K562 (cell line): ENCODE measurements around the gene CLIP1. TPM values are rescaled to one million over a fixed set of nuclear protein-coding genes. Genes with fewer than 3 reads are reported as not detected.

Experiments used
- CBX2 ChIP-seq: fragments of 200-600 bp; sonication (generic); IDR thresholded peaks from one replicate; pipeline ENCODE4 v1.6.1; 2012; ENCODE audit warnings: mild to moderate bottlenecking, low read length, inconsistent platforms; ENCODE audit not compliant: insufficient read depth, poor library complexity, severe bottlenecking
- CCNT2 ChIP-seq: IDR thresholded peaks from 2 replicates; pipeline ENCODE4 v1.6.1; 2011; ENCODE audit warnings: borderline replicate concordance, low read depth, mild to moderate bottlenecking, moderate library complexity, mixed read lengths, low read length; ENCODE audit not compliant: insufficient read length; ENCODE audit errors: extremely low read depth
- EWSR1 ChIP-seq: fragments of 450-650 bp; IDR thresholded peaks from 2 replicates; pipeline ENCODE4 v1.6.1; 2018; ENCODE audit warnings: borderline replicate concordance, mild to moderate bottlenecking, low read depth, moderate library complexity; ENCODE audit not compliant: partially characterized antibody
- FOXP4 ChIP-seq: sonication (generic); formaldehyde crosslinking; IDR thresholded peaks from 2 replicates; pipeline ENCODE4 v1.8.0; 2022; ENCODE audit warnings: mild to moderate bottlenecking, missing genetic modification reagents, borderline replicate concordance
- HDAC1 ChIP-seq, 2 experiments: fragments of 450-650 bp; IDR thresholded peaks; 2 replicates each; pipeline ENCODE4 v1.6.1; 2016 to 2017; ENCODE audit warnings: inconsistent platforms in 1 of 2, mild to moderate bottlenecking in 1 of 2, moderate library complexity in 1 of 2
- JUND ChIP-seq, 2 experiments: IDR thresholded peaks; 2 replicates in 1 of 2; 3 replicates in 1 of 2; pipeline ENCODE4 v1.6.1; 2011; ENCODE audit warnings: borderline replicate concordance in 2 of 2, low read depth in 2 of 2, low read length in 2 of 2, improper control_type of control experiment in 1 of 2, missing biosample characterization in 1 of 2, missing genetic modification characterization in 1 of 2, missing genetic modification reagents in 1 of 2
- NCOA2 ChIP-seq, 2 experiments: fragments of 450-650 bp; IDR thresholded peaks; 2 replicates each; pipeline ENCODE4 v1.6.1; 2018; ENCODE audit warnings: mild to moderate bottlenecking in 2 of 2, moderate library complexity in 1 of 2; ENCODE audit not compliant: partially characterized antibody in 2 of 2
- NFRKB ChIP-seq: fragments of 450-650 bp; IDR thresholded peaks from 2 replicates; pipeline ENCODE4 v1.6.1; 2016; ENCODE audit warnings: low read depth
- POLR2B ChIP-seq: fragments of 450-650 bp; IDR thresholded peaks from 2 replicates; pipeline ENCODE4 v1.6.1; 2018; ENCODE audit warnings: low read depth; ENCODE audit not compliant: partially characterized antibody
- RFX1 ChIP-seq: fragments of 450-650 bp; IDR thresholded peaks from 2 replicates; pipeline ENCODE4 v1.6.1; 2016; ENCODE audit warnings: mild to moderate bottlenecking, moderate library complexity
- STAT5A ChIP-seq: IDR thresholded peaks from 2 replicates; pipeline ENCODE4 v1.6.1; 2012; ENCODE audit warnings: low read length, inconsistent platforms, borderline replicate concordance
- ZBTB40 ChIP-seq, 2 experiments: fragments of 450-650 bp in 1 of 2; sonication (generic) in 1 of 2; formaldehyde crosslinking in 1 of 2; IDR thresholded peaks; 2 replicates each; pipeline versions ENCODE4 v1.7.1 to v1.9.0; 2016 to 2022; ENCODE audit warnings: inconsistent platforms in 1 of 2, mild to moderate bottlenecking in 1 of 2, missing genetic modification reagents in 1 of 2
- ZFX ChIP-seq: sonication (generic); formaldehyde crosslinking; IDR thresholded peaks from 2 replicates; pipeline ENCODE4 v1.8.0; 2022; ENCODE audit warnings: mild to moderate bottlenecking, missing genetic modification reagents, moderate library complexity
- ZNF766 ChIP-seq: fragments of 200-800 bp; sonication (Bioruptor generic); conservative IDR thresholded peaks from 2 replicates; pipeline ENCODE4 v1.6.1; 2016; ENCODE audit warnings: missing genetic modification characterization, missing compliant biosample characterization
- polyA plus RNA-seq, 8 experiments: library from polyadenylated mRNA; depleted of rRNA in 4 of 8; stranded (reverse) in 5 of 8; unstranded in 3 of 8; fragments of >200 nt; fragmentation: Nextera tagmentation in 2 of 8; fragmentation: Illumina TruSeq in 1 of 8; extraction: Ambion mirVana in 2 of 8; extraction: Trizol in 1 of 8; gene quantifications; 2 replicates each; pipeline versions ENCODE4 v1.2.1 to v1.2.3, GENCODE V29; 2011 to 2014; ENCODE audit warnings: inconsistent platforms in 1 of 8, missing spikeins in 1 of 8
- total RNA-seq, 7 experiments: library from RNA; depleted of rRNA in 6 of 7; stranded (reverse); fragments of >200 nt in 6 of 7; fragmentation: Illumina TruSeq in 2 of 7; extraction: Trizol in 2 of 7; gene quantifications; 2 replicates each; pipeline versions ENCODE4 v1.2.1 to v1.2.3, GENCODE V29; 2011 to 2021; ENCODE audit warnings: low replicate concordance in 1 of 7

CLIP1 gene
- total and polyA plus RNA-seq, 9 of the 15 experiments (the other 6 are each of a cell fraction or from before 2014, with no cell fraction given) = 5.8 to 33.9 (median 27.6) TPM

GRCh38 chr12:122471324-122472226 lies 49.1 kb upstream of the CLIP1 start (continued):
- TF ChIP-seq ZBTB40 (IDR thresholded peaks at IDR 0.05) (no peak), ZBTB40 (CRISPR knock-in tag; IDR thresholded peaks at IDR 0.05) (no peak), CCNT2 (no peak), POLR2B (no peak), ZFX (CRISPR knock-in tag) (no peak), STAT5A (no peak), CBX2 (no peak), JUND (IDR thresholded peaks at IDR 0.05; ENCODE audit: borderline replicate concordance, low read depth, low read length) (peak; percentile 32; the same call in 1 of the 2 replicates), JUND (tag; IDR thresholded peaks at IDR 0.05; ENCODE audit: borderline replicate concordance, low read depth, low read length) (no peak), FOXP4 (CRISPR knock-in tag) (no peak), NFRKB (no peak), ZNF766 (CRISPR knock-in tag) (0 out of 2 replicates have a peak, but pooled peaks have one; percentile 19), EWSR1 (no peak), NCOA2 (IDR thresholded peaks at IDR 0.05; ENCODE audit: partially characterized antibody in 2 of 2) (no peak), RFX1 (no peak), HDAC1 (IDR thresholded peaks at IDR 0.05) (no peak)
